ENCODE results near the gene NDE1. TPM values are rescaled to one million over a fixed set of nuclear protein-coding genes. Genes with fewer than 3 reads are reported as not detected.

The NDE1 gene
- total and polyA plus RNA-seq, 2 of the 8 experiments (the other 6 are each of a cell fraction or from before 2014, with no cell fraction given), result 13.3 to 41.3 TPM

GRCh38 chr16:15682105-15682570, 32.1 kb downstream of the NDE1 start (continued):
- TF ChIP-seq CHD7 (IDR thresholded peaks at IDR 0.05; ENCODE audit: insufficient replicate concordance, low read length) (no peak), SP1 (IDR thresholded peaks at IDR 0.05; ENCODE audit: low read depth, low read length) (no peak), ATF3 (IDR thresholded peaks at IDR 0.05; ENCODE audit: insufficient read depth, low read depth, low read length) (0 out of 2 replicates have a peak, but pooled peaks have one; percentile 36), YY1 (IDR thresholded peaks at IDR 0.05; ENCODE audit: low read depth, low read length) (no peak), ASH2L (IDR thresholded peaks at IDR 0.05; ENCODE audit: low read length) (no peak), RAD21 (IDR thresholded peaks at IDR 0.05 in 1 of 2, conservative IDR thresholded peaks at IDR 0.05 in 1 of 2; ENCODE audit: low read depth in 2 of 2, low read length in 2 of 2) (peak in 1 of 2 experiments; percentile 15; a peak in 1 of 4 replicates), POU5F1 (IDR thresholded peaks at IDR 0.05; ENCODE audit: low read depth, low read length) (no peak), CTCF (IDR thresholded peaks at IDR 0.05; ENCODE audit: control extremely low read depth in 1 of 3, insufficient read depth in 1 of 3, low read depth in 1 of 3, low read length in 3 of 3) (peak; percentile 22 to 67 (median 64); a peak in 3 of 4 replicates)

Measured in H1 (cell line).